ENCODE data around the gene TTC39B. TPM values are rescaled to one million over a fixed set of nuclear protein-coding genes. Genes with fewer than 3 reads are reported as not detected.

Gene TTC39B
- total and polyA plus RNA-seq, 4 donors = 1.8 to 11.7 (median 2.8) TPM

DNA sequence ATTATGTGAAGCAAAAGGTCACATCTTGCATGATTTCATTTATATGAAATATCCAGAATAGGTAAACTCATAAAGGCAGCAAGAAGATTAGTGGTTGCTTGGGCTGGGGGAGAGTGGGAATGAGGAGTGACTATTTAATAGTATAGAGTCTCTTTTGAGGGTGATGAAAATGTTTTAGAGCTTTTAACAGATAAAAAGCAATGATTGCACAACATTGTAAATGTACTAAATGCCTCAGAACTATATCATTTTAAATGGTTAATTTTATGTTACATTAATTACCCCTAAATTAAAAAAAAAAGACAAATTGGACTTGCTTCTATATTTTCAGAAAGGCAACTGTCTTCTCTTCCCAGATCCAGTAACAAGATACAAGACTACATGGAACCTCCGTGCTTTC lies 21.9 kb upstream of the TTC39B start:
- TF ChIP-seq HNF4G (IDR thresholded peaks at IDR 0.05) = no peak
- TF ChIP-seq JUND (IDR thresholded peaks at IDR 0.05) = no peak
- no peak for TF ChIP-seq RXRA (IDR thresholded peaks at IDR 0.05)
- no peak for TF ChIP-seq EGR1 (IDR thresholded peaks at IDR 0.05; ENCODE audit: low read depth in 2 of 2)
- TF ChIP-seq HNF4A (conservative IDR thresholded peaks at IDR 0.05) = no peak
- TF ChIP-seq ZBTB33 (IDR thresholded peaks at IDR 0.05) = no peak
- no peak for TF ChIP-seq GABPA (IDR thresholded peaks at IDR 0.05 in 1 of 2, conservative IDR thresholded peaks at IDR 0.05 in 1 of 2)
- no peak for TF ChIP-seq CTCF (IDR thresholded peaks at IDR 0.05; ENCODE audit: low read depth, low read length, missing input control)
- TF ChIP-seq ATF3 (IDR thresholded peaks at IDR 0.05) = no peak
- TF ChIP-seq TAF1 (conservative IDR thresholded peaks at IDR 0.05) = no peak
- TF ChIP-seq, protein P1, sequence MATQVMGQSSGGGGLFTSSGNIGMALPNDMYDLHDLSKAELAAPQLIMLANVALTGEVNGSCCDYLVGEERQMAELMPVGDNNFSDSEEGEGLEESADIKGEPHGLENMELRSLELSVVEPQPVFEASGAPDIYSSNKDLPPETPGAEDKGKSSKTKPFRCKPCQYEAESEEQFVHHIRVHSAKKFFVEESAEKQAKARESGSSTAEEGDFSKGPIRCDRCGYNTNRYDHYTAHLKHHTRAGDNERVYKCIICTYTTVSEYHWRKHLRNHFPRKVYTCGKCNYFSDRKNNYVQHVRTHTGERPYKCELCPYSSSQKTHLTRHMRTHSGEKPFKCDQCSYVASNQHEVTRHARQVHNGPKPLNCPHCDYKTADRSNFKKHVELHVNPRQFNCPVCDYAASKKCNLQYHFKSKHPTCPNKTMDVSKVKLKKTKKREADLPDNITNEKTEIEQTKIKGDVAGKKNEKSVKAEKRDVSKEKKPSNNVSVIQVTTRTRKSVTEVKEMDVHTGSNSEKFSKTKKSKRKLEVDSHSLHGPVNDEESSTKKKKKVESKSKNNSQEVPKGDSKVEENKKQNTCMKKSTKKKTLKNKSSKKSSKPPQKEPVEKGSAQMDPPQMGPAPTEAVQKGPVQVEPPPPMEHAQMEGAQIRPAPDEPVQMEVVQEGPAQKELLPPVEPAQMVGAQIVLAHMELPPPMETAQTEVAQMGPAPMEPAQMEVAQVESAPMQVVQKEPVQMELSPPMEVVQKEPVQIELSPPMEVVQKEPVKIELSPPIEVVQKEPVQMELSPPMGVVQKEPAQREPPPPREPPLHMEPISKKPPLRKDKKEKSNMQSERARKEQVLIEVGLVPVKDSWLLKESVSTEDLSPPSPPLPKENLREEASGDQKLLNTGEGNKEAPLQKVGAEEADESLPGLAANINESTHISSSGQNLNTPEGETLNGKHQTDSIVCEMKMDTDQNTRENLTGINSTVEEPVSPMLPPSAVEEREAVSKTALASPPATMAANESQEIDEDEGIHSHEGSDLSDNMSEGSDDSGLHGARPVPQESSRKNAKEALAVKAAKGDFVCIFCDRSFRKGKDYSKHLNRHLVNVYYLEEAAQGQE (IDR thresholded peaks at IDR 0.05) = no peak
- no peak for TF ChIP-seq NR2F2 (IDR thresholded peaks at IDR 0.05)
- TF ChIP-seq FOXA1 (IDR thresholded peaks at IDR 0.05) = no peak
- no peak for TF ChIP-seq YY1 (IDR thresholded peaks at IDR 0.05)
- TF ChIP-seq FOXA2 (IDR thresholded peaks at IDR 0.05) = no peak
- TF ChIP-seq RAD21 (IDR thresholded peaks at IDR 0.05) = no peak
- no peak for TF ChIP-seq SP1 (IDR thresholded peaks at IDR 0.05)
- TF ChIP-seq, protein P2, sequence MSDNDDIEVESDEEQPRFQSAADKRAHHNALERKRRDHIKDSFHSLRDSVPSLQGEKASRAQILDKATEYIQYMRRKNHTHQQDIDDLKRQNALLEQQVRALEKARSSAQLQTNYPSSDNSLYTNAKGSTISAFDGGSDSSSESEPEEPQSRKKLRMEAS (IDR thresholded peaks at IDR 0.05) = no peak
- Histone ChIP-seq H3K4me3 (ENCODE audit: low read depth in 1 of 3, low read length in 3 of 3) (no peak overlapping the region), H3K36me3 (ENCODE audit: control insufficient read depth in 4 of 4, insufficient read depth in 3 of 4, low read depth in 1 of 4, low read length in 3 of 4) (no peaks in the 10 kb centered on the region), H3K9me3 (ENCODE audit: control insufficient read depth in 4 of 4, low read length in 3 of 4) (no peaks in the 10 kb centered on the region), H3K9ac (ENCODE audit: low read depth in 1 of 2, low read length in 2 of 2) (no peak overlapping the region), H3K4me1 (ENCODE audit: control insufficient read depth in 4 of 4, insufficient read depth in 4 of 4, low read length in 3 of 4) (peaks cover 0 to 25% (median 15%) of the 10 kb centered on the region in 4 donors), H3K27ac (ENCODE audit: low read depth in 1 of 2, low read length in 2 of 2) (no peak overlapping the region), H3K27me3 (ENCODE audit: control insufficient read depth in 4 of 4, insufficient read depth in 4 of 4, low read length in 3 of 4) (no peaks in the 10 kb centered on the region)
- DNase-seq (ENCODE audit: low spot score) = no peak
- WGBS = 92% methylated on average over 1 of the region's 1 CpG
